ENCODE measurements around the gene CCBE1.
"Not testable (repeated sequence)": the region's sequence is repeated elsewhere in the genome, so short reads cannot be mapped to it uniquely, and the experiment has no call there.

The CCBE1 gene

DNA sequence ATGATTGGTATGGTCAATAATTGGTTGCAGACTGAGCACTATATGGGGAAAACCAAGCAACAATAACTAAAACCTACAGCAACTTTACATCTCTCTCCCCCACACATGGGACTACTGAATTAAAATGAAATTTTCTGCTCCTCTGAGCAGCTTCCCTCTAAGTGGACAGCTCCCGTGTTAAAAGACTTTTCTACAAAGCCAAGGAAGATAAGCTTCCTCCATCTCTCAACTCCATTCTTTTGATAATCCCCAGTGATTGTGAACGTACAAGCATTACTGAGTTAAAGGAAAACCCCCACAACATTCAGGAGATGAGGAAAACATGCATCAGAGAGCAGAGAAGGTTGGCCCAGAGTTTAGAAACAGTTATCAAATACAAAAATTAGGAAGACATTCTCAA is 21.9 kb downstream of the CCBE1 start:
- no peak for DNase-seq

GRCh38 chr18:59674903-59675270 is 22.3 kb downstream of the CCBE1 start:
- no peak for DNase-seq

DNA sequence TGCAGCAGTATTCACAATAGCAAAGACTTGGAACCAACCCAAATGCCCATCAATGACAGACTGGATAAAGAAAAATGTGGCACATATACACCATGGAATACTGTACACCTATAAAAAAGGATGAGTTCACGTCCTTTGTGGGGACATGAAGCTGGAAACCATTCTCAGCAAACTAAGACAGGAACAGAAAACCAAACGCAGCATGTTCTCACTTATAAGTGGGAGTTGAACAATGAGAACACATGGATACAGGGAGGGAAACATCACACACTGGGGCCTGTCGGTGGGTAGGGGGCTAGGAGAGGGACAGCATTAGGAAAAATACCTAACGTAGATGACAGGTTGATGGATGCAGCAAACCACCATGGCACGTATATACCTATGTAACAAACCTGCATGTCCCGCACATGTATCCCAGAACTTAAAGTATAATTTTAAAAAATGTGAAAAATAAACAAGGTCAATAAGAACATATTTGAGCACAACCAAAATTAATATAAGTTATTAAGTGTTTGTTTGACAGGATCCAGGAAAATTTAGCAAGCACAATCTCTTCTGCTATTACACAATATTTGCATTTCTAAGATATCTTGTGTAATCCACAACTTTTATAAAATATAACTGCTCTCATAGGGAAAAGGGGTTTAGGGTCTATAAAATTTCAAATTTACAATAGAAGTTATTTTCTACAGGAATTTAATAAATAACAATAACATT is 22.9 kb downstream of the CCBE1 start:
- no peak for DNase-seq

- DNase-seq: peak; percentile 18 to 45
Observed at GRCh38 chr18:59672235-59672711, 24.9 kb downstream of the CCBE1 start.

GRCh38 chr18:59671551-59671950 is 25.7 kb downstream of the CCBE1 start:
- DNase-seq: no peak

GRCh38 chr18:59669872-59670657 is 27.2 kb downstream of the CCBE1 start:
- no peak for DNase-seq

GRCh38 chr18:59667488-59667887 is 29.7 kb downstream of the CCBE1 start:
- DNase-seq: no peak

- not testable (repeated sequence) for DNase-seq
Observed at GRCh38 chr18:59666007-59666402, 31.2 kb downstream of the CCBE1 start.

DNA sequence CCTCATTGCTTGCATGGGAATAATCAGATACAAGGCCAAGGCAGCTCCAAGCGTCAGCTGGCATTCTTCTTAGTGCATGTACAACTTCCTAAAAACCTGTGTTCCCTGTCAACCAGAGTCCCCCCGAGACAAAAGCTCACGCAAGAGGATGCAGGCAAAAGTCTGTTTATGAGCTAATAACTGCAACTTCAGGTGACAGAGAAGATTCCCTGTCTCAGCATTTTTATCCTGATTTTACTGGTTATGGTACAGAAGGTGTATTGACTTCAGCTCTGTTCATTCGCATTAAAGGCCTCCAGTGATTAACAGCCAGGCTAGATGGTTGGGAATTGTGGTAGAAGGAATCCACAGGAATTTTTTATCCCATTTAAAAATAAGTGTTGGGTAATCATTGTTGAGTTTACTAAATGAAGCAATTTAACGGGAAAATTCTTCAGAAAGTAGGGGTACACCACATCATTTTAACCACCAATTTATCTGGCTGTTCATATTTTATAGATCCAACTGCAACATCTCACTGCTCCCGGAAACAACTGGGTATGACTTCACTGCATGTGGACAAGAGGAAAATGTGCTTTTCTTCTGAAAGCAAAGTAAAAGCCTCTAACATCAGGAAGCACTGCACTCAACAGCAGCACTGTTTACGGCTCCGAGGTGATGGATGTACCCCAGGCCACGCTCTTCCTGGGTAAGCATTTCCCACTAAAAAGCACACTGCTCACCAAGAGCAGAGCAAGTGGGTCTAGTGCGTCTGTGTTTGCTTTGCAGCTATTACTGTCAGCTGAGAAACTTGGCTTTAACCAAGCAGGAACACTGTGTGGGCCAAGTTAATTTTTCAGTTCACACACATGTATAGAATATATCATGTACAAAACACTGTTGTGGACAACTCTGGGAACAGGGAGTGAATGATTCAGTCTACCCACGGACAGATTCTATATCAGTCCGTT is 31.9 kb downstream of the CCBE1 start:
- DNase-seq: no peak

GRCh38 chr18:59664329-59664728 is 32.9 kb downstream of the CCBE1 start:
- DNase-seq: no peak

- no peak for DNase-seq
Observed at GRCh38 chr18:59663096-59663495, 34.1 kb downstream of the CCBE1 start.

- DNase-seq: no peak
Observed at GRCh38 chr18:59661891-59662701, 35.1 kb downstream of the CCBE1 start.

- DNase-seq: no peak
Observed at GRCh38 chr18:59660786-59661743, 36.2 kb downstream of the CCBE1 start.

DNA sequence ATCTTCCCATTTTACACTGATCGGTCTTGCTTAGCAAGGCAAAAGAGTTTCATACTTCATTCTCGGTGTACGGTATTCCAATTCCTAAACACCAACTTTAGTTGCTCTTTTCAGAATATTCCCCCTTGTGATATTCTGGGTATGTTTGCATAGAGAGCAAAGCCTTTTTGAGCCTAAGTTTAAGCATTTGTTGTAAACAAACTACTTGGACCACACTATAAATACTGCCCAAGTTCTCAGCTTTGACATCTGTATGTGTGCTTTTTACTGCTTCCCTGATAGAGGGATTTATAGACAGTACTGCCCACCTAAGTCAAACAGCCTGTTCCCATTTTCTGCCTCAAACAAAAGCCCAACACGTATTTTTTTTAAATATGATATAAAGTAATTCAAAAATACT is 36.9 kb downstream of the CCBE1 start:
- no peak for DNase-seq

DNA sequence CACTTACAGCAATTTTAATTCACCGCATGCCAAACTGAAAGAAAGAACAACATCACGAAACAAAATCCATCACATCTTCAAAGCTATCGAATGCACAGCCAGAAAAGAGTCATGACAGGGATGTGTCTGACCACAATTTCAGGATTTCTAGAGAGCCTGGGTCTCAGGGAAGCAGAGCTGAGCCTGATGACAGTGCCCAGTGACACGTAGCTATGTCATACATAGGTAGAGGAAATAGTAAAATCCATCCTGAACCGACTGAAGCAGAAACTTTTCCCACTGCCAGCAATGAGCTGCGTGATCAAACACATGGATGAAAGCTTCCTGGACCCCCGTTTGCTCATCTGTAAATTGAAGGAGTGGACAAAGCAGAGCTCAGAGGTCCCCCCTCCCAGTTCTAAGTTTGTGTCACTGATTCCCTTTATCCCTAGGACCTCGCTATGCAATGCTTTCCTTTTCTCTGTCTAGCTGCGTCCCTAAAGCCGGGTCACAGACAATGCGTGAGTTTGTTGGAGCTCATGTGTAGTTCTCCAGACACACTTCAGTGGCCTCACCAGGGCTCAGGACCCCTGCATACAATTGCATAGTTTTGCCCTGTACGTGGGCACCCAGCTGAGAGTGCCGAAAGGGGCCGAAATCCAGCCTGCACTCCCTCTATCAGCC is 37.6 kb downstream of the CCBE1 start:
- no peak for DNase-seq

GRCh38 chr18:59658941-59659340 is 38.3 kb downstream of the CCBE1 start:
- no peak for DNase-seq

DNA sequence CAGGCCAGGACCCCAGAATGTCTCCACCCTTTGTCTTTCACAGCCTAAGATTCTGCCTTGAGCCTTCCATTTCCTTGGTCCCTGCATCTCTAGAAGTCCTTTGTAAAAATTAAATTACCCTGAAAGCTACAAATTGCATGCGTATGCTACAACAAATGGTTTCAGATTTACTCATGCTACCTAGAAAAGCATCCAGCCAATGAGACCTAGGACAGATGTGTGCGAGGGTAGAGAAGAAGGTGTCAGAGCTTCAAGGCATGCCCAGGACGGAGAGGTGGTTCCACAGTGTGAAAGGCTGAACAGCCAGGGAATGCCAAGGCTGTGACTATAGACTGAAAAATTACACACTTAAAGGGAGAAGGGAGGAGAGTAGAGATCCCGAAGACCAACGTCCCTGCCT is 40.2 kb downstream of the CCBE1 start:
- DNase-seq: no peak

DNA sequence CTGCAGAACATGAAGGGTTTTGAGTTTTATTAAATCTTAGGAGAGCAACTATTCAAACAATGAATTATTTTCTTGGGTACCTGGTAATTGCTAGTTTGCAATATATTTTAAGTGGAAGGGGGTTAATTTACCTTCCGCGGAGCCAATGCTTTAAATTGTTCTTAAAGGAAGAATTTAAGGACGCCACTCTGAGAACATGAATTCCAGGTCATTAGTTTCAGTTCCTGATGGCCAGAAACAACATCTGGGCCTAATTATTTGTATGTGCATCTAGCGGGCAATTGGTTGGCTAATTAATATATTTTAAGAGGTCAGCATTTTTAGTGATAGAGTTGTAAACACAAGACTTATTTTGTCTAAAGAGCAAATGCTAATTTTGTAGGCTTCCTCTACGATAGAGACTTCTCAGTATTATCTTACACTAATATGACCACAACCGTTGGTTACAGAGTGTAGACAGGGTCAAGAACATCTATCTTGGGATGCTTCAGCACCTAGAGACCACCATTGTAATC is 40.8 kb downstream of the CCBE1 start:
- no peak for DNase-seq

DNA sequence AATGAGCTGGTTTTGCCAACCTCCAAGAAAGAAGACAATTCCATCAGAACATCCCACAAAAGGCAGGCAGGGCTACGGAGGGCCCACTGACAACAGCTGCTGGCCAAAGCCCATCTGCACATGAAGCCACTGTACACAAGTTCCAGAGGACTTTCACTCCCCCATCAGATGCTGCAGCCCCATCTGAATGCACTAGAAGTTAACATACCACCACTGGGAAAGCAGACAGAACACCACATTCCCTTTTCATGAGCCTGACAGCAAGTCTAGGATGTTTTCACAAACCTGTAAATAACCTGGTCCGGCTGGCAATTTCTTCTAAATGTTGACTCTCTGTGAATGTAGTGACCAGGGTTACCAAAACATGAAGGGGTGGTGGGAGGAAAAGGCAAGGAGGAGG is 41.5 kb downstream of the CCBE1 start:
- DNase-seq: no peak

GRCh38 chr18:59651071-59651470 is 46.2 kb downstream of the CCBE1 start:
- DNase-seq: no peak

All from SHP77 (cell line).